ENCODE results near the gene MELK. TPM values are rescaled to one million over a fixed set of nuclear protein-coding genes. Genes with fewer than 3 reads are reported as not detected.

The MELK gene
- total and polyA plus RNA-seq, 9 donors, result 8.9 to 16.8 (median 11.4) TPM

DNA sequence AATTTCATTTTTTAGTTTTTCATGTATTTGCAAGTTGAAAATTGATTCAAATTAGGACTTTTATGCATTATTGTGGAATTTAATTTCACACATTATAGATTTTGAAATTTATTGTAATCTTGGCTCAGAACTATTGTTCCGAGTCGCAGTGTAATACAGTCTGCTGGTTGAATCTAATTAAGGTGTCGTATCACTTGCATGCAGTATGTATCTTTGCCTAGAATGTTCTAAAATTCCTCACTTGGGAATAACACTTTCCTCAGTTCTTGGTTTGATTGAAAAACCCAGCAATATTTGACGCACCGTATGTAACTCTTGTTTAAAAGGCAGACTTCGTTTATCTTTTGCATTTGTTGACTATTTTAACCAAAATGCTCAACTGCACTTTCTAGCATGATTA is 49.4 kb downstream of the MELK start:
- Histone ChIP-seq H3K27me3 (ENCODE audit: control insufficient read depth, insufficient read depth, low read length) (no peaks in the 10 kb centered on the region), H3K4me1 (ENCODE audit: control insufficient read depth, insufficient read depth, low read length) (peaks cover 6% of the 10 kb centered on the region), H3K9me3 (replicated peaks; ENCODE audit: control insufficient read depth, low read depth, low read length) (no peaks in the 10 kb centered on the region), H3K4me3 (ENCODE audit: low read length) (no peak overlapping the region), H3K36me3 (ENCODE audit: control insufficient read depth, insufficient read depth, low read length) (peaks cover 6% of the 10 kb centered on the region), H3K27ac (ENCODE audit: low read length) (no peak overlapping the region)
- no CpG with 5 or more reads among the region's 6 CpGs for WGBS (ENCODE audit: insufficient coverage)
- no peak for DNase-seq

DNA sequence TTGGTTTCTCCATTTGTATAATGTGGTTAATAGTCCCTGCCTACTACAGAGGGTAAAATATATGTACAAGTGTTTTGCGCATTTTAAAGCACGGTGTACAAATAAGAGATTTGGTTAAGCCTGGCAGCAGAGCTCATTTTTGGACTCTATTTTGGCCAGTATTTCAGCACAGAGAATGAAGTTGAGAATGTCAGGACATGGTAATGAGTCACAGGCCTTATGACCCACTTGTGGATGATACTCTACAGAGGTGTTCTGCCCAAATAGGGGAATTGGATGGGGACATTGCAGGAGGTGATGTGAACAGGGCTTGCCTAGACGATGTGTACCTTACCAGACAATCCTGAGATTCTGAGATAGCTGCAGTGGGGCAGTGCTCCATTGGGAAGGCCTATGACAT is 50.6 kb downstream of the MELK start:
- 94% methylated on average over 3 of the region's 3 CpGs for WGBS (ENCODE audit: insufficient coverage)
- no peaks in the 10 kb centered on the region for H3K27me3 ChIP-seq (ENCODE audit: control insufficient read depth, insufficient read depth, low read length)
- H3K4me3 ChIP-seq (ENCODE audit: low read length), result no peak overlapping the region

DNA sequence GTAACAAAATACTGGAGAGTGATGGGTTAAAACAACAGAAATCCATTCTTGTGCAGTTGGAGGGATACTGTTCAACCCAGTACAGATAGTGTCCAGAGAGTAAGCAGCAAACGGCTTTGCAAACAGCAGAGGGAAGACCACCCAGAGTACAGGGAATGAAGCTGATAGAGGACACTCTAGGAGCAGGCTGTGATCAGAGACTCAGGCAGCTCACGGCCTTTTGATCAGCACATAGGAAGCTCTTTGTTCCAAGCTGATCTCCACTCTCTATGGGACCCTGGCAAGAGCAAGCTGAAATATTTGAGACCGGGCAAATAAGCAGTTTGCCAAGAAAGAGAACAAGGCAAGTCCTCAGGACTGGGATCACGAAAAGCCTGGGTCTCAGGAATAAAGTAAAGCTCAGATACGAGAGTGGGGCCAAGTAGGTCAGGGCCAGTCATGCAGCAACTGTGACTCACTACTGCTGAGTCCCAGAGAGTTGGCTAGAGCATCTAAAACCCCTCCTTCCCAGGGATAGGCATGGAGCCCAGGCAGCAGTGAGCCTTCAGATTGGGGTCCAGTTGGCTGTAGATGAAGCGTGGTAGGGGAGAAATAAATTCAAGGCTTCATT is 52.4 kb downstream of the MELK start:
- peaks cover 3% of the 10 kb centered on the region for H3K36me3 ChIP-seq (ENCODE audit: control insufficient read depth, insufficient read depth, low read length)
- peak; percentile 80 for DNase-seq
- 51% methylated on average over 5 of the region's 6 CpGs for WGBS (ENCODE audit: insufficient coverage)
- no peaks in the 10 kb centered on the region for H3K9me3 ChIP-seq (replicated peaks; ENCODE audit: control insufficient read depth, low read depth, low read length)
- no peak overlapping the region for H3K4me3 ChIP-seq (ENCODE audit: low read length)
- H3K4me1 ChIP-seq (ENCODE audit: control insufficient read depth, insufficient read depth, low read length), result peaks cover 6% of the 10 kb centered on the region
- no peak overlapping the region for H3K27ac ChIP-seq (ENCODE audit: low read length)
- no peaks in the 10 kb centered on the region for H3K27me3 ChIP-seq (ENCODE audit: control insufficient read depth, insufficient read depth, low read length)

More for the DNA sequence above, 50.6 kb downstream of the MELK start:
- Histone ChIP-seq H3K9me3 (replicated peaks; ENCODE audit: control insufficient read depth, low read depth, low read length) (no peaks in the 10 kb centered on the region), H3K27ac (ENCODE audit: low read length) (no peak overlapping the region), H3K4me1 (ENCODE audit: control insufficient read depth, insufficient read depth, low read length) (peaks cover 6% of the 10 kb centered on the region), H3K36me3 (ENCODE audit: control insufficient read depth, insufficient read depth, low read length) (peaks cover 3% of the 10 kb centered on the region)
- DNase-seq, result no peak

DNA sequence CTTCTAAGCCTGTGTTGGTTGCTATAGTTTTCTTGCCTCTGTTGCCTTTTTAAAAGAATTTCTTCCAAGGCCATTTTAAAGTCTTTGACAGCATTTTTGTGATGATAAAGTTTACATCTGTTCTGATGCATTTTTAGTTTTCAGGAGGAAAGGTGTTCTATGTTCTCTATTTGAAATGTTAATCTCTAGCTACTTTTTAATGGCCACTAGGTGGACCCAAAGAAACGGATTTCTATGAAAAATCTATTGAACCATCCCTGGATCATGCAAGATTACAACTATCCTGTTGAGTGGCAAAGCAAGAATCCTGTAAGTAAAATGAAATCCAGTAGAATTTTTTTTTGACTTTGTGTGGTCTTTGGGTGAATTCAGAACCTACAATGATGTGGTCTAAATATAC is 60.2 kb downstream of the MELK start:
- no peaks in the 10 kb centered on the region for H3K9me3 ChIP-seq (replicated peaks; ENCODE audit: control insufficient read depth, low read depth, low read length)
- H3K27ac ChIP-seq (ENCODE audit: low read length), result no peak overlapping the region
- H3K36me3 ChIP-seq (ENCODE audit: control insufficient read depth, insufficient read depth, low read length), result peaks cover 6% of the 10 kb centered on the region
- H3K27me3 ChIP-seq (ENCODE audit: control insufficient read depth, insufficient read depth, low read length), result no peaks in the 10 kb centered on the region
- WGBS (ENCODE audit: insufficient coverage), result no CpG with 5 or more reads among the region's 1 CpG
- H3K4me3 ChIP-seq (ENCODE audit: low read length), result no peak overlapping the region
- H3K4me1 ChIP-seq (ENCODE audit: control insufficient read depth, insufficient read depth, low read length), result no peaks in the 10 kb centered on the region
- DNase-seq, result peak; percentile 40

DNA sequence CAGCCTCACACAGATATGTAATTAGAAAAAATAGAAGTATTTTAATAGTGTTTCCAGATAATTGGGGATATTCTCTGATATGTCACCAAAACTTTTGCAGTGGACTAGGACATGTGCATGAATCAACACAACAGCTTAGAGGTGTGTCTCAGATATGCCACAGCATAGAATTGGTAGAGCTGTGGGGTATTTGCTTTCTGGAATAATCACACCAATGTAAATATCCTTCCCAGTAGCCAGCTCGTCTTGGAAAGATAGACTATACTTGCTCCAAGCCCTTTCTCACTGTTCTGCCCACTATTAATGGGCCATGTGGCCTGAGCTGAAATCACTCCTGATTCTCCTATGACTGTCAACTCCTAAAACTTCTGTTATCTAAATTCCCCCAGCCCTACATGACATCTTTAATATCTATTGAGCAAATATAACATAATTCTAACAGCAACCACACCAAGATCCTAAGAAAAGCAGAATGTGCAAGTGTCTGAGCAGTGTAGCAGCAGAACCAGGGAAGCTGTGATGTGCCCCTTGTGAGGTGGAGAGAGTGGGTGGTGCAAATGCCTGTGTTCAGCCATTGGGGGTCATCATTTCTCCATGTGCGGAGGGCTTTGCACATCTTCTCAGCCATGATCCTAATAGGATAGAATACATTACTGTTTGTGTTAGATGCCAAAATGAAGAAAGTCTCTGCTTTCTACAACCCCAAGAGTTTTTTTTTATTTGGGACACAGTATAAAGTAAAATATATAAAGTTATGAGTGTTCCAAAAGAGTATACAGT is 65.0 kb downstream of the MELK start:
- H3K9me3 ChIP-seq (replicated peaks; ENCODE audit: control insufficient read depth, low read depth, low read length), result no peaks in the 10 kb centered on the region
- DNase-seq, result no peak
- H3K4me3 ChIP-seq (ENCODE audit: low read length), result no peak overlapping the region
- no peaks in the 10 kb centered on the region for H3K27me3 ChIP-seq (ENCODE audit: control insufficient read depth, insufficient read depth, low read length)
- H3K36me3 ChIP-seq (ENCODE audit: control insufficient read depth, insufficient read depth, low read length), result peaks cover 5% of the 10 kb centered on the region
- no peaks in the 10 kb centered on the region for H3K4me1 ChIP-seq (ENCODE audit: control insufficient read depth, insufficient read depth, low read length)
- WGBS (ENCODE audit: insufficient coverage), result 100% methylated on average over 1 of the region's 2 CpGs
- no peak overlapping the region for H3K27ac ChIP-seq (ENCODE audit: low read length)

DNA sequence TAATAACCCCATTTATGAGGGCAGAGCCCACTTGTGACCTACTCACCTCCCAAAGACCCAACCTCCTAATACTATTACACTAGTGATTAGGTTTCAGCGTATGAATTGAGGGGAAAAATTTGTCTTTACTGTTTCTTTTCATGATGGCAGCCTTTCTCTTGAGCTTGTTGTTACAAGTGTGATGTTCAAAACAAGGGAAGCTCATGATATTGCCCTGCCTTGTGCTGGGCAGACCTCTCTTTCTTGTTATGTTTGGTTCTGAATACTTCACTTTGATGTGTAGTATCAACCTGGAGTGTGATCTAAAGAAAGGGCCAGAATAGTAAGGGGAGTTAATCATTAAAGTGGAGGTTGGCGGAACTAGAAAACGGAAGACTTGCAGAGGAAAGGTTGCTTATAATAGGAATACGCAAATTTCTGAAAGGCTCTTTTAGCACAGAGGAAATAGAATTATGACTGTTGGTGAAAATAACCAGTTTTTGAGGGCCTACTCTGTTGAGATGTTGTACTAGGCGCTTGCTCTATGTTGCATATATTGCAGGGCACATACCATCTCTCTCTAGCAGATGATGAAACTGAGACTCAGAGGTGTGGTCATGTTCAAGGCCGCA is 68.2 kb downstream of the MELK start:
- Histone ChIP-seq H3K4me3 (ENCODE audit: low read length) (no peak overlapping the region), H3K36me3 (ENCODE audit: control insufficient read depth, insufficient read depth, low read length) (peaks cover 10% of the 10 kb centered on the region), H3K27ac (ENCODE audit: low read length) (no peak overlapping the region), H3K4me1 (ENCODE audit: control insufficient read depth, insufficient read depth, low read length) (no peaks in the 10 kb centered on the region), H3K9me3 (replicated peaks; ENCODE audit: control insufficient read depth, low read depth, low read length) (no peaks in the 10 kb centered on the region), H3K27me3 (ENCODE audit: control insufficient read depth, insufficient read depth, low read length) (no peaks in the 10 kb centered on the region)
- 97% methylated on average over 4 of the region's 6 CpGs for WGBS (ENCODE audit: insufficient coverage)
- DNase-seq, result no peak

DNA sequence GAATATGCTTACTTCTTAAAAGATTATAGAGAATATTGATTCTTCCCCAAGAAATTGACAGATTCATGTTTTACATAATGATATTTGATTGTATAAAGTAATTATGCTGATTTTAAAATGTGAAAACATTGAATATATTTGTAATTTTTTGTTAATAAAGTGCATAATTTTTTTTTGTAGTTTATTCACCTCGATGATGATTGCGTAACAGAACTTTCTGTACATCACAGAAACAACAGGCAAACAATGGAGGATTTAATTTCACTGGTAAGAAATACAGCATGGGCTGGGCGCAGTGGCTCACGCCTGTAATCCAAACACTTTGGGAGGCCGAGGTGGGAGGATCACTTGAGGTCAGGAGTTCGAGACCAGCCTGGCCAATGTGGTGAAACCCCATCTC is 70.1 kb downstream of the MELK start:
- Histone ChIP-seq H3K9me3 (replicated peaks; ENCODE audit: control insufficient read depth, low read depth, low read length) (no peaks in the 10 kb centered on the region), H3K4me3 (ENCODE audit: low read length) (no peak overlapping the region), H3K27me3 (ENCODE audit: control insufficient read depth, insufficient read depth, low read length) (no peaks in the 10 kb centered on the region), H3K4me1 (ENCODE audit: control insufficient read depth, insufficient read depth, low read length) (no peaks in the 10 kb centered on the region), H3K36me3 (ENCODE audit: control insufficient read depth, insufficient read depth, low read length) (peaks cover 12% of the 10 kb centered on the region), H3K27ac (ENCODE audit: low read length) (no peak overlapping the region)
- no CpG with 5 or more reads among the region's 6 CpGs for WGBS (ENCODE audit: insufficient coverage)
- DNase-seq, result no peak

DNA sequence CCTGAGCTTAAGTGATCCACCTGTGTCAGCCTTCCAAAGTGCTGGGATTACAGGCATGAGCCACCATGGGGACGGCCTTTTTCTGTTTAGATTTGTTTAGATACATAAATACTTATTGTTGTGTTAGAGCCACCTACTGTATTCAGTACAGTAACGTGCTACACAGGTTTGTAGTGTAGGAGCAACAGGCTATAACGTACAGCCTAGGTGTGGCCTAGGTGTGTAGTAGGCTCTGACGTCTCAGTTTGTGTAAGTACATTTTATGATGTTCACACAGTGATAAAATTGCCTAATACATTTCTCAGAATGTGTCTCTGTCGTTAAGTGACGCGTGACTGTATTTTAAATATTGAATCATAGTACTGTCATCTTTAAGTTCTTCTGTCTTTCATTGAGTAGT is 84.1 kb downstream of the MELK start:
- Histone ChIP-seq H3K4me3 (ENCODE audit: low read length) (no peak overlapping the region), H3K27me3 (ENCODE audit: control insufficient read depth, insufficient read depth, low read length) (no peaks in the 10 kb centered on the region), H3K4me1 (ENCODE audit: control insufficient read depth, insufficient read depth, low read length) (no peaks in the 10 kb centered on the region), H3K36me3 (ENCODE audit: control insufficient read depth, insufficient read depth, low read length) (peaks cover 16% of the 10 kb centered on the region), H3K27ac (ENCODE audit: low read length) (no peak overlapping the region), H3K9me3 (replicated peaks; ENCODE audit: control insufficient read depth, low read depth, low read length) (no peaks in the 10 kb centered on the region)
- DNase-seq, result no peak
- WGBS (ENCODE audit: insufficient coverage), result 82% methylated on average over 2 of the region's 7 CpGs

DNA sequence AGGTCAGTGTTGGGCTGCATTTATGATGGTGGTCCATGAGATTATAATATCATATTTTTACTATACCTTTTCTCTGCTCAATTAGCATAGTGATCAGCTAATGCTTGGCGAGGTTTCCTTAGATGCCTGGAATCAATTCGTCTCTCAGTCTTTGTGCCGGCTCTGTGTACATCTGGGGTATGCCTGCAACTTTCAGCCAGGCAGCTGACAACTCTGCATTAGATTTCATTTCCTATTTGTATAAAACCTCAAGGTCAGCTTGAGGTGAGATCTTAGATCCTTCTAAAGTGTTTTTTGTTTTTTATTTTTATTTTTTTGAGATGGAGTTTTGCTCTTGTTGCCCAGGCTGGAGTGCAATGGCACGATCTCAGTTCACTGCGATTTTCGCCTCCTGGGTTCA is 86.8 kb downstream of the MELK start:
- no peaks in the 10 kb centered on the region for H3K9me3 ChIP-seq (replicated peaks; ENCODE audit: control insufficient read depth, low read depth, low read length)
- DNase-seq, result no peak
- H3K4me3 ChIP-seq (ENCODE audit: low read length), result no peak overlapping the region
- H3K27me3 ChIP-seq (ENCODE audit: control insufficient read depth, insufficient read depth, low read length), result no peaks in the 10 kb centered on the region
- H3K4me1 ChIP-seq (ENCODE audit: control insufficient read depth, insufficient read depth, low read length), result no peaks in the 10 kb centered on the region
- H3K27ac ChIP-seq (ENCODE audit: low read length), result no peak overlapping the region
- peaks cover 8% of the 10 kb centered on the region for H3K36me3 ChIP-seq (ENCODE audit: control insufficient read depth, insufficient read depth, low read length)
- WGBS (ENCODE audit: insufficient coverage), result 89% methylated on average over 3 of the region's 6 CpGs

DNA sequence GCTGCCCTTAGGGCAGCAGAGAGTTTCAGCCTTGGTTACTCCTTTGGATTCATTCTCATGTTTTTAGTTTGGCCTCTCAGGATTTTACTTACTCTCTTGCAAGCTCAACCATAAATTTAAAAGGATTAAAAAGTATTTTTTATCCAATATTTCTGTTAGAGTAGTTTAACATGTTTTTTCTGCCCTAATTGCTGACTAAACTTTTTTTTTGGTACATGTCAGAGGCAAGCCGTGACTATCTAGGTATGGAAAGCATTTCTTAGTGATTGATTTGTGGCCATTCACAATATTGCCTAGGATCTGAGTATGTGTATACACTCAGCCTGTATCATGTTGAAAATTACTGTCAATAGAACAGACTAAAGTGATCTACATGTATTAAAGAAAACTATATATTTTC is 92.1 kb downstream of the MELK start:
- Histone ChIP-seq H3K4me1 (ENCODE audit: control insufficient read depth, insufficient read depth, low read length) (no peaks in the 10 kb centered on the region), H3K4me3 (ENCODE audit: low read length) (no peak overlapping the region), H3K27ac (ENCODE audit: low read length) (no peak overlapping the region), H3K9me3 (replicated peaks; ENCODE audit: control insufficient read depth, low read depth, low read length) (no peaks in the 10 kb centered on the region), H3K36me3 (ENCODE audit: control insufficient read depth, insufficient read depth, low read length) (peaks cover 2% of the 10 kb centered on the region), H3K27me3 (ENCODE audit: control insufficient read depth, insufficient read depth, low read length) (no peaks in the 10 kb centered on the region)
- WGBS (ENCODE audit: insufficient coverage), result no CpG with 5 or more reads among the region's 1 CpG
- no peak for DNase-seq
